Gastroesophageal sphincter (tissue), 3 donors: ENCODE measurements around the gene WNT3.

Source experiments
- EP300 ChIP-seq: sonication (generic); formaldehyde crosslinking; IDR thresholded peaks from one replicate; pipeline ENCODE4 v1.6.1; 2017; ENCODE audit warnings: antibody characterized with exemption, mild to moderate bottlenecking
- POLR2AphosphoS5 ChIP-seq: sonication (generic); formaldehyde crosslinking; IDR thresholded peaks from one replicate; pipeline ENCODE4 v1.6.1; 2017; ENCODE audit warnings: antibody characterized with exemption
- TF ChIP-seq, protein P1 (sequence below), 4 experiments: fragments of 200-600 bp in 2 of 4; fragments of 450-650 bp in 2 of 4; sonication (generic) in 1 of 4; IDR thresholded peaks; one replicate each; pipeline ENCODE4 v1.5.1; 2017 to 2019; ENCODE audit warnings: antibody characterized with exemption in 4 of 4, mild to moderate bottlenecking in 2 of 4, moderate library complexity in 2 of 4

DNA sequence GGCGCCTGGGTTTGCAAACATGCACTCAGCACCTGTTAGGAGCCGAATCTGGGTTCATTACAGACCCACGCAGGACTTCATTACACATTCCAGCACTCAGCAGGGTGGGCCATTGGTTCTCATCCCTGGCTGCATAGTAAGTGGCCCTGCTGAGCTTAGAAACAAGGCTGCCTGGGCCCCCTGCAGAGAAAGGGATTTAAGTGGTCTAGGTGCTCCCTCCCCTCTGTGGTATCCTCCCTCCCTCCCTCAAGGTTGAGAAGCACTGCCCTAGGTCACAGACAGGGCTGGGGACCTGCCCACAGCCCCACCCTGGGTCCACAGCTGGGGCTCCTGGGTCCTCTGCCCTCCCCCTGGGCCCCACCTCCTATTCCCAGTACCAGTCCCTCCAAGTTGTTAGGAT lies 28.3 kb downstream of the WNT3 start:
- TF ChIP-seq, protein P1, sequence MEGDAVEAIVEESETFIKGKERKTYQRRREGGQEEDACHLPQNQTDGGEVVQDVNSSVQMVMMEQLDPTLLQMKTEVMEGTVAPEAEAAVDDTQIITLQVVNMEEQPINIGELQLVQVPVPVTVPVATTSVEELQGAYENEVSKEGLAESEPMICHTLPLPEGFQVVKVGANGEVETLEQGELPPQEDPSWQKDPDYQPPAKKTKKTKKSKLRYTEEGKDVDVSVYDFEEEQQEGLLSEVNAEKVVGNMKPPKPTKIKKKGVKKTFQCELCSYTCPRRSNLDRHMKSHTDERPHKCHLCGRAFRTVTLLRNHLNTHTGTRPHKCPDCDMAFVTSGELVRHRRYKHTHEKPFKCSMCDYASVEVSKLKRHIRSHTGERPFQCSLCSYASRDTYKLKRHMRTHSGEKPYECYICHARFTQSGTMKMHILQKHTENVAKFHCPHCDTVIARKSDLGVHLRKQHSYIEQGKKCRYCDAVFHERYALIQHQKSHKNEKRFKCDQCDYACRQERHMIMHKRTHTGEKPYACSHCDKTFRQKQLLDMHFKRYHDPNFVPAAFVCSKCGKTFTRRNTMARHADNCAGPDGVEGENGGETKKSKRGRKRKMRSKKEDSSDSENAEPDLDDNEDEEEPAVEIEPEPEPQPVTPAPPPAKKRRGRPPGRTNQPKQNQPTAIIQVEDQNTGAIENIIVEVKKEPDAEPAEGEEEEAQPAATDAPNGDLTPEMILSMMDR (IDR thresholded peaks at IDR 0.05), result no peak
- no peak for TF ChIP-seq POLR2AphosphoS5
- no peak for TF ChIP-seq EP300
